Brain microvascular endothelial cell (primary cell): ENCODE measurements around the gene GRID2.

ENCODE experiments used
- DNase-seq: peaks from one replicate; pipeline ENCODE4 v3.0.0-alpha.2; 2020
- H3K27ac ChIP-seq: fragments of 250-450 bp; sonication (Bioruptor Pico); 2 replicates; pipeline ENCODE4 v1.5.1; 2020; ENCODE audit warnings: mild to moderate bottlenecking, moderate library complexity
- H3K27me3 ChIP-seq: fragments of 250-450 bp; sonication (Bioruptor Pico); replicated peaks from 2 replicates; pipeline ENCODE4 v1.5.1; 2020; ENCODE audit warnings: mild to moderate bottlenecking
- H3K36me3 ChIP-seq: fragments of 250-450 bp; sonication (Bioruptor Pico); replicated peaks from 2 replicates; pipeline ENCODE4 v1.5.1; 2020; ENCODE audit warnings: mild to moderate bottlenecking
- H3K4me3 ChIP-seq: 2 replicates; pipeline ENCODE4 v1.5.1; 2011; ENCODE audit warnings: low read depth, mild to moderate bottlenecking, control low read depth, low read length, moderate library complexity
- in situ Hi-C: cut with HindIII; loops from 2 replicates; pipeline ENCODE4 v1.10.0; 2017; ENCODE audit warnings: low sequenced_read_pairs, low pct_ligation_motif_present
- TF ChIP-seq, protein P1 (sequence below): IDR thresholded peaks from 2 replicates; pipeline ENCODE4 v1.5.1; 2011; ENCODE audit warnings: low read depth, mild to moderate bottlenecking, moderate library complexity, low read length, control low read depth, inconsistent platforms; ENCODE audit errors: missing control alignments

Gene GRID2

DNA sequence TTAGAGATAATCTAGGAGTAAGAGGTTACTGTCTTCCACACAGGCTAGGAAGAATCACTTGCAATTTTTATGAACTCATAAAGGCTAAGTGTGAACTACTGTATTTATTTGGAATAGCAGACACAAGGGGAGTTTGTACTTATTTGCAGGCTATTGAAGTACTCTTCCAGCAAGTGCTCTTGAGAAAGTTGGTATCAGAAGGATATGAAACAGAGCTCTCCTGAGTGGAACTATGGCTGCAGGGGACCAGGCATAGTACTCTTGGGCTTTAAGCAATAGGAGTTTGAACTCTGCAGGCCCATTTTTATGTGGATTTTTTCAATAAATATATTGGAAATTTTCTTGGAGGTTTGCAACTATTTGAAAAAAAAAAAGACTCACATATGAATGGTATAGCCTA lies 768.5 kb downstream of the GRID2 start:
- Histone ChIP-seq H3K27me3 (no peaks in the 10 kb centered on the region), H3K27ac (no peak overlapping the region), H3K36me3 (no peaks in the 10 kb centered on the region), H3K4me3 (no peak overlapping the region)
- in situ Hi-C loops, result no loop called here
- TF ChIP-seq, protein P1, sequence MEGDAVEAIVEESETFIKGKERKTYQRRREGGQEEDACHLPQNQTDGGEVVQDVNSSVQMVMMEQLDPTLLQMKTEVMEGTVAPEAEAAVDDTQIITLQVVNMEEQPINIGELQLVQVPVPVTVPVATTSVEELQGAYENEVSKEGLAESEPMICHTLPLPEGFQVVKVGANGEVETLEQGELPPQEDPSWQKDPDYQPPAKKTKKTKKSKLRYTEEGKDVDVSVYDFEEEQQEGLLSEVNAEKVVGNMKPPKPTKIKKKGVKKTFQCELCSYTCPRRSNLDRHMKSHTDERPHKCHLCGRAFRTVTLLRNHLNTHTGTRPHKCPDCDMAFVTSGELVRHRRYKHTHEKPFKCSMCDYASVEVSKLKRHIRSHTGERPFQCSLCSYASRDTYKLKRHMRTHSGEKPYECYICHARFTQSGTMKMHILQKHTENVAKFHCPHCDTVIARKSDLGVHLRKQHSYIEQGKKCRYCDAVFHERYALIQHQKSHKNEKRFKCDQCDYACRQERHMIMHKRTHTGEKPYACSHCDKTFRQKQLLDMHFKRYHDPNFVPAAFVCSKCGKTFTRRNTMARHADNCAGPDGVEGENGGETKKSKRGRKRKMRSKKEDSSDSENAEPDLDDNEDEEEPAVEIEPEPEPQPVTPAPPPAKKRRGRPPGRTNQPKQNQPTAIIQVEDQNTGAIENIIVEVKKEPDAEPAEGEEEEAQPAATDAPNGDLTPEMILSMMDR, result no peak
- no peak for DNase-seq

DNA sequence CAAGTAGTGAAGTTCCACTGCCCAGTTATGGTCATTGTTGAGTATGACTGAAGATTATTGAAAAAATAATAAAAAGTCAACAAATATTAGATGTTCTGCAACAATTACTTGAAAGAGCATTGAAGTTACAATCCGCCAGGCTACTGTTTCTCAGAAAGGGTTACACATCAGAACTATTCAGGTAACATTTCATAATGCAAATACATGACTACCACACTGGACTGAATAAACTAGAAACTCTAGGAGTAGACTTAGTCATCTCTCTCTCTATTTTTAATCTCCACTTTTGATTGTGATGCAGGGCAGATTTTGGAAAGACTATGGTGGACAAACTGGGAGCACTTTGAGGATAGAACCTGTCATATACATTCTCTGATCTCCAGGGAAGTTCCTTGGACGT lies 776.5 kb downstream of the GRID2 start:
- Histone ChIP-seq H3K36me3 (no peaks in the 10 kb centered on the region), H3K27me3 (no peaks in the 10 kb centered on the region), H3K4me3 (no peak overlapping the region), H3K27ac (no peak overlapping the region)
- TF ChIP-seq, protein P1, result no peak
- in situ Hi-C loops, result no loop called here
- no peak for DNase-seq

DNA sequence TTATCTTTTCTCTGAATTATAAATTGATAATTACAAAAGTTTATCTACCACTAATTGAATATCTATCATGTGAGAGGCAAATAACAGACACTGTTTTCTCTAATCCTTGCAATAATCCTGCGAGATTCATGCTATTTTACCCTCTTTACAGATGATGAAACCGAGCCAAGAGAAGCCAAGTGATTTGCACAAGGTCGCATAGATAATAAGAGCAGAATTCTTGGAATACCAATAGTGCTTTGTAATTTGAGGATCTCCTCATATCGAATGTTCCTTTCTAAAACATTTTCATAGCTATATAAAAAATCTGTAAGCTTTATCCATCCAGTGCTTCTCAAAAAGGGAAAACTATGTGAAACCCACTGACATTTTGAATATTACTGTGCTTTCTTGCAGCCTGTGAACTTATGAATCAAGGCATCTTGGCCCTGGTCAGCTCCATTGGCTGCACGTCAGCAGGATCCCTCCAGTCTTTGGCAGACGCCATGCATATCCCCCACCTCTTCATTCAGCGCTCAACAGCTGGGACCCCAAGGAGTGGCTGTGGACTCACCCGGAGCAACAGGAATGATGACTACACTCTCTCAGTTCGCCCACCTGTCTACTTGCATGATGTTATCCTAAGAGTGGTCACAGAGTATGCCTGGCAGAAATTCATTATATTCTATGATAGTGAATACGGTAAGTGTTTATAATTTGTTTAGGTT lies 781.0 kb downstream of the GRID2 start:
- in situ Hi-C loops, result no loop called here
- TF ChIP-seq, protein P1, result no peak
- Histone ChIP-seq H3K4me3 (no peak overlapping the region), H3K27ac (no peak overlapping the region), H3K27me3 (no peaks in the 10 kb centered on the region), H3K36me3 (no peaks in the 10 kb centered on the region)
- DNase-seq, result no peak

DNA sequence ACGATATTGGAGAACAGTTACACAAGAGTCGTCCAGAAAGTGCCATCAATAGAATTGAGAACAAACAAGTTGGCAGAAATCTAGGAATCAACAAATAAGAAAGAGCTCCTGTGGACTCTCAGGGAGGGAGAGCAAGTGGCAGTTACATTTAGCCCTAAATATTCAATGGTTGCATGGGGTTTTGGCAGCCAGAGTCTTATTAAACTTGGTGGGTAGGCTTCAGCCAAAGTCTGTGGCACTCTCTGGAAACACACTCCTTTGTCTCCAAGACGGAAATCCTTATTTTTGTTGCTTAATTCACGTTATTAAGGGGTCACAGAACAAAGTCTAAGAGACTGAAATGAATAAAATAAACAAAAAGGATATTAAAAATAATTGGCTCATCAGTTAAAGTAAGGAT lies 782.6 kb downstream of the GRID2 start:
- H3K36me3 ChIP-seq, result no peaks in the 10 kb centered on the region
- TF ChIP-seq, protein P1, result no peak
- H3K27me3 ChIP-seq, result no peaks in the 10 kb centered on the region
- H3K27ac ChIP-seq, result no peak overlapping the region
- H3K4me3 ChIP-seq, result no peak overlapping the region
- no peak for DNase-seq
- in situ Hi-C loops, result no loop called here

DNA sequence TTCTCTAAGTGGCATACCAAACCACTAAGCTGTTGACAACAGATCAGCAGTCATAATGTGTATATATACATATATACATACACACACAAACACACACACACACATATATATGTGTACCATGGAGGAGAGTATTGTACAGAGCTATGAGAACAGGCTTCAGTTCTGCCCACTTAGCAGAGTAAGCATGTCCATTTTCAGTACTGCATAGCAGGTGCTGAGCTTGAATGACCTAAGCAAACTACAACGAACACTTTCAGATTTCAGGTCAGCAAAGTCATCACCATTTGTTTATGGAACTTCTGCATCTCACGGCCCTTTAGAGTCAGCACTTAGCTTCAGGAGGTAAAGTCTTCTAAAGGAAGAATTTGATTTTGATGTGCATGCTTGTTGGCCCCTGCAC lies 789.0 kb downstream of the GRID2 start:
- H3K27me3 ChIP-seq, result no peaks in the 10 kb centered on the region
- in situ Hi-C loops, result no loop called here
- no peak overlapping the region for H3K4me3 ChIP-seq
- H3K36me3 ChIP-seq, result no peaks in the 10 kb centered on the region
- TF ChIP-seq, protein P1, result no peak
- DNase-seq, result no peak
- no peak overlapping the region for H3K27ac ChIP-seq

DNA sequence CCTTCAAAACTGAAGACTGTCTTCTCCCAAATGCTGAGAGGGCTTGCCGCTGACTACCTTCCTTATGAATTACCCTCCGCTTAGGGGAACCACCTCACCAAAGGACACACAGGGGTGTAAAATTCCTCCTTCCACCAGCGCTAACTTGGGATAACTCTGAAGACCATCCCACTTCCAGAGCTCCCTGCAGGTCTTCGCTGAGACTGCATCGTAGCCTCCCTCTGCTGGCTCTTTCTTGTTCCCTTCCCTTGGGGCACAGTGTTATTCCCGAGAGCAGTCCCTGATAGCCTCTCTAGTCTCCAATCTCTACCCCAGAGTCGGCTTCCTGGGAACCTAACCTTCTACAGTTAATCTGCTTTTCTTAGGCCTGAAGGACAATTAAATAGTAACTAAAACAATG lies 799.3 kb downstream of the GRID2 start:
- in situ Hi-C loops, result no loop called here
- no peak for DNase-seq
- Histone ChIP-seq H3K36me3 (no peaks in the 10 kb centered on the region), H3K27ac (no peak overlapping the region), H3K4me3 (no peak overlapping the region), H3K27me3 (no peaks in the 10 kb centered on the region)
- TF ChIP-seq, protein P1, result no peak
